Lower leg skin (tissue), 4 donors: Measurements from ENCODE around the gene ZCCHC7. TPM values are rescaled to one million over a fixed set of nuclear protein-coding genes. Genes with fewer than 3 reads are reported as not detected.
A peak's percentile ranks its signal among the peaks of the same experiment; 100 is the strongest.
"Not testable (repeated sequence)": the region's sequence is repeated elsewhere in the genome, so short reads cannot be mapped to it uniquely, and the experiment has no call there.

ENCODE experiments used
- DNase-seq, 2 donors: peaks; one replicate each; pipeline ENCODE4 v3.0.0-alpha.2; 2019; ENCODE audit warnings: low spot score in 2 of 2
- H3K4me3 ChIP-seq: fragments of 200-600 bp; sonication (generic); 2 replicates; pipeline ENCODE4 v1.5.1; 2017; ENCODE audit warnings: mild to moderate bottlenecking, low read depth; ENCODE audit not compliant: poor library complexity, severe bottlenecking
- CTCF ChIP-seq, 3 donors: fragments of 450-650 bp; IDR thresholded peaks; one replicate each; pipeline ENCODE4 v1.5.1; 2016; ENCODE audit warnings: antibody characterized with exemption in 3 of 3, mild to moderate bottlenecking in 3 of 3, moderate library complexity in 2 of 3
- POLR2A ChIP-seq, 2 donors: fragments of 450-650 bp; IDR thresholded peaks; one replicate each; pipeline ENCODE4 v1.6.1; 2016 to 2017; ENCODE audit warnings: antibody characterized with exemption in 2 of 2, mild to moderate bottlenecking in 1 of 2, moderate library complexity in 1 of 2
- WGBS, 2 donors: methylation state at CpG; one replicate each; pipeline ENCODE4 v1.1.5; 2018; 5-methylcytosine and 5-hydroxymethylcytosine counted together
- intact Hi-C: fragments of 100-400 bp; cut with DNase I; formaldehyde crosslinking; loops from one replicate; pipeline ENCODE4 v1.15.0; 2023; ENCODE audit warnings: low total_unique reads
- total RNA-seq, 4 donors: library from RNA; depleted of rRNA; stranded (reverse); fragments of >200 nt; gene quantifications; one replicate each; pipeline ENCODE4 v1.1.0, GENCODE V29; 2016

The ZCCHC7 gene
- 10 to 100 TPM; 12.2 to 17.6 (median 15.7) TPM for total RNA-seq

DNA sequence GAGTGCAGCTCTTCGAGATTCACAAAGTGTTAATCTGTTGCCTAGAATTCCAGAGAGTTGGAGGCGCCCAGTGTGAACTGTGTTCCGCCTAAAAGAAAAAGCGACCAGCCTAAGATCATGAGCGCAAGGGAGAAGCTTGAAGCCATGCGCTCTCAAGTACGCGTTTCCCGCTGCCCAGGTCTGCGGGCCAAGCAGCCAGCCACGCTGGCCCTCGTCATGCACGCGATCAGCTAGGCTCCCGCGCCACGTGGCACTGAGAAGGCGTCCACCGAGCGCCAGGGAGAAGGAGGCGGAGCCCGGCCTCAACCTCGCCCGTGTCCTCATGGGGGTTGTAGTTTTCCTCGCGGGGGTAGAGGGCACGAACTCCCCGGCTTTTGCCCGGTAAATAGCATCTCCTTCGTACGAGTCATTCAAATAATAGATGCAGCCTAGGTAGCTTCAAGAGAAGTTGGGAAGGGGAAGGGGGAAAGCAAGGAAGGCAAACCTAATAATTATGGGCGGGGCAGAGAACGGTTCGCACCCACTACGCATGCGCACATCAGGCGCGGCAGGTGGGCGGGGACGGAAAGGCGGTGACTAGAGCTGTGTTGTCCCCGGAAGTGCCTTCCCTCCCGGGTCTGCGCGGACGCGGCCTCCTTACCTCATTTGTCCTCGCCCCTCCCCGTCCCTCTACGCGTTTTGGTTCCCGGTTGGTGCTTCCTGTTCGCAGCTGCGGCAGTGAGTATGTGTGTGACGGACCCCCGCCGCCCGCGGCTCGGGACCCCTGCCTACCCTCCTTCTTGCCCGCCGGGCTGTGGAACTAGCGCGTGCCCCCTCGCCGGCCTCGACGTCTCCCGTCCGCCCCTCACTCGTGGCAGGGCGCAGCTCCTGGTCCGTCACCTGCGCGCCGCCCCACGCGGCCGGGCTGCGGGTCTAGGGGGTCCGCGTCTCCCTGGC, at the start of gene ZCCHC7:
TSS of gene ZCCHC7 (plus strand) at position 668 of the 936 bp plus-strand sequence.
- 3 to 5% methylated on average over 61 to 82 of the region's 82 CpGs for WGBS, 2 donors
- DNase-seq = peak; percentile 96 to 99
- peak within 1 kb of the TSS; percentile 92 for H3K4me3 ChIP-seq
- TF ChIP-seq POLR2A (IDR thresholded peaks at IDR 0.05) (peak in 1 of 2 donors; percentile 75), CTCF (IDR thresholded peaks at IDR 0.05) (no peak)
- intact Hi-C loops = no loop called here

GRCh38 chr9:37074790-37075189, 45.6 kb upstream of the ZCCHC7 start:
- intact Hi-C loops, DNase-seq: not testable (repeated sequence)
- WGBS, 2 donors = 79 to 82% methylated on average over 4 of the region's 4 CpGs

DNA sequence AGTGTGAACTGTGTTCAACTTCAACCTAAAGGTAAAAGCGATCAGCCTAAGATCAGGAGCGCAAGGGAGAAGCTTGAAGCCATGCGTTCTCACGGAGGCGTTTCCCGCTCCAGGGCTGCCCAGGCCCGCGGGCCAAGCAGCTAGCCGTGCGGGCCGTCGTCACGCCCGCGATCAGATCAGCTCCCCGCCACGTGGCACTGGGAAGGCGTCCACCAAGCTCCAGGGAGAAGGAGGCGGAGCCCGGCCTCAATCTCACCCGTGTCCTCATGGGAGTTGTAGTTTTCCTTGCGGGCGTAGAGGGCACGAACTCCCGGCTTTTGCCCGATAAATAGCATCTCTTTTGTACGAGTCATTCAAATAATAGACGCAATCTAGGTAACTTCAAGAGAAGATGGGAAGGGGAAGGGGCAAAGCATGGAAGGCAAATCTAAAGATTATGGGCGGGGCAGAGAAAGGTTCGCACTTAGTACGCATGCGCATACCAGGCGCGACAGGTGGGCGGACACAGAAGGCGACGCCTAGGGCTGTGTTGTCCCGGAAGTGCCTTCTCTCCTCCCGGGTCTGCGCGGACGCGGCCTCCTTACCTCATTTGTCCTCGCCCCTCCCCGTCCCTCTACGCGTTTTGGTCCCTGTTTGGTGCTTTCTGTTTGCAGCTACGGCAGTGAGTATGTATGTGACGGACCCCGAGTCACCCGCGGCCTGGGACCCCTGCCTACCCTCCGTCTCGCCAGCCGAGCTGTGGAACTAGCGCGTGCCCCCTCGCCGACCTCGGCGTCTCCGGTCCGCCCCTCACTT, 40.8 kb upstream of the ZCCHC7 start:
- WGBS, 2 donors = 2% methylated on average over 53 to 63 of the region's 63 CpGs
- intact Hi-C loops = no loop called here
- TF ChIP-seq POLR2A (IDR thresholded peaks at IDR 0.05) = peak in 1 of 2 donors; percentile 10
- TF ChIP-seq CTCF (IDR thresholded peaks at IDR 0.05) = no peak
- peak; percentile 91 to 98 for DNase-seq
- H3K4me3 ChIP-seq = peak overlapping the region; percentile 95

More at GRCh38 chr9:37074790-37075189, 45.6 kb upstream of the ZCCHC7 start:
- not testable (repeated sequence) for H3K4me3 ChIP-seq

GRCh38 chr9:37080165-37080628, 40.2 kb upstream of the ZCCHC7 start:
- peak; percentile 19 to 90 for DNase-seq
- peak overlapping the region; percentile 95 for H3K4me3 ChIP-seq
- WGBS, 2 donors = 2% methylated on average over 20 to 22 of the region's 32 CpGs
- intact Hi-C loops = not testable (repeated sequence)

GRCh38 chr9:37081507-37081906, 38.9 kb upstream of the ZCCHC7 start:
- DNase-seq, intact Hi-C loops, H3K4me3 ChIP-seq: not testable (repeated sequence)
- WGBS, 2 donors = 97 to 98% methylated on average over 20 of the region's 20 CpGs

DNA sequence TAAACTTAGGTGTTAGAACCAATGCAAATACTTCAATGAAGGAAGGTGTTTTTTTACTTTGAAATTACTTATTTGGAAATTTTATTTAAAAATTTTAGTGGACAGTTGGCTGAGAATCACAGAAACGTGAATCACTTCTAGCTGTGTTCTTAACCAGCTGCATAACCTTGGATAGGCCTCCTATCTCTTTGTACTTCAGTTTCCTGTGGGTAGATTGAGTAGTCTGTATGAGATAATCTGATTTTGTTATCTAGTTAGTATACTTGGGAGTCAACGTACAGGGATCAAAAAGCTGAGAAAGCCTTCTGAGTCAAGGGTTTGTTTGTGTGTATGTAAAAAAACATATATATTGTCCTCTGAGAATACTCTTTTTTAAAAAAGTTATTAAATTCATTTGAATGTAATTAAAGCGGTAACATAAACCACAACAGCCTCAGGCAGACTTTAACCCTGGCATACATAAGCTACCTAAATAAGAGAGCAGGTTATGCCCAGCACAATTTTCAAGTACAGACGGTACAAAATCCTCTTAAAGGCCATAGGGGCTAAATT, 38.1 kb upstream of the ZCCHC7 start:
- no peak overlapping the region for H3K4me3 ChIP-seq
- intact Hi-C loops = no loop called here
- DNase-seq = no peak
- 47 to 48% methylated on average over 4 of the region's 4 CpGs for WGBS, 2 donors
- TF ChIP-seq POLR2A (IDR thresholded peaks at IDR 0.05) (no peak), CTCF (IDR thresholded peaks at IDR 0.05) (no peak)

DNA sequence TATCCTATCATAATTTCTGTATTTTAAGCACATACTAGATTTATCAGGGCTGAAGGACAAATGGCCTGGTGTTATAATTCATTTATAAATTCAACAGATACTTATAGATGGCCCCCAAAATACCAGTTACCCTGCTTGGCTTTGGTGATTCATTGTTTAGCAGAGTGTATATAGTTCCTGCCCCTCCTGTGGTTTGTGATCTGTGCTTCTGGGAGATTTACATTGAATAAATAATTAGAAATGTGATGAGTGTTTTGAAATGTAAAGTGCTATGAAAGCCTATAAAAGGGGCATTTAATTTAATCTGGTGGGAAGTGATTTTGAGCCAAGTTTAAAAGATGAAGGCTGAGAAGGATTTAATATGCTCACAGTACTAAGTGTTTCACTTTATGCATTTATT, 36.7 kb upstream of the ZCCHC7 start:
- TF ChIP-seq CTCF (IDR thresholded peaks at IDR 0.05) = no peak
- no peak for TF ChIP-seq POLR2A (IDR thresholded peaks at IDR 0.05)
- no peak overlapping the region for H3K4me3 ChIP-seq
- intact Hi-C loops = no loop called here
- DNase-seq = no peak
